IPS DF 4.7 (cell line): ENCODE data around the gene CCDC71L.
"Not testable (repeated sequence)": the region's sequence is repeated elsewhere in the genome, so short reads cannot be mapped to it uniquely, and the experiment has no call there.

Experiments used
- DNase-seq: peaks from one replicate; pipeline ENCODE4 v3.0.0-alpha.2; 2013; ENCODE audit warnings: low spot score; ENCODE audit errors: extremely low read depth

Gene CCDC71L

DNA sequence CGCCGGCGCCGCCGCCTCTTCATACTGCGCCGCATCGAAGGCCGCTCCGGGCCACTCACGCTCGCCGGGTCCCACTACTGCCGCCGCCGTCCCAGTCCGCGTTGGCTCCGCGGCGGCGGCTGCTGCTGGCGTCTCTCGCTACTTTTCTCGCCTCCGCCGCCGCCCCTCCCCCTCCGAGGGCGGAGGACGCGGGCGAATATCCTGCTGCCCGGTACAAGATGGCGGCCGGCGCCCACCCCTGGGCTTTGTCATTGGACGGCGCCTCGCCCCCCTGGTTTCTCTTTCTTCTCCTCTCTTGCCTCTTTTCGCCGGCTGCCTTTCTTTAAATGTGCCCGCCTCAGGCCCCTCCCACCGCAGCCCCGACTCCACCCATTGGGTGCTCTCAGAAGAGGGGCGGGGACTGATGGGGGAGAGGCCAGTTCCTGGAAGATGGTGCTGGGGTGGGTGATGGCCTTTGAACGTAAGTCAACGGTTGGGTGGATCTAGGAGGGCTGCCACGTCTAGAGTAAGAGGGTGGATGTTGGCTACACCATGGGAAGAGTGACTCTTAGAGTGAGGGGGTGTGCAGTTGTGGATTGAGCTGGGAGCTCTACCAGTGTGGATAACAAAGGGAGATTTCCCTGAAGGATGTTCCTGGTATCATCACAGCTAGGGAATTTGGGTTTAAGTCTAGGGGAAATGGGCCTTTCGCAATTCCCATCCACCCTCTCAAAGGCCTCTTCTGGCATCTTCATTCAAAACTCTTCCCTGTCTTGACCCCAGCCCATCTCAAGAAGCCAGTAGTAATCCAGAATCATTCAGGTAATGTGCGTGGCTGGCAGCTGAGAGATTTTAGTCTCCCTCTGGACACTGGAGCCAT, at the start of gene CCDC71L:
CCDC71L (minus strand) TSS at position 297 of the 859 bp plus-strand sequence; CDS start at position 35, 262 bp downstream.
- DNase-seq: peak; percentile 19

DNA sequence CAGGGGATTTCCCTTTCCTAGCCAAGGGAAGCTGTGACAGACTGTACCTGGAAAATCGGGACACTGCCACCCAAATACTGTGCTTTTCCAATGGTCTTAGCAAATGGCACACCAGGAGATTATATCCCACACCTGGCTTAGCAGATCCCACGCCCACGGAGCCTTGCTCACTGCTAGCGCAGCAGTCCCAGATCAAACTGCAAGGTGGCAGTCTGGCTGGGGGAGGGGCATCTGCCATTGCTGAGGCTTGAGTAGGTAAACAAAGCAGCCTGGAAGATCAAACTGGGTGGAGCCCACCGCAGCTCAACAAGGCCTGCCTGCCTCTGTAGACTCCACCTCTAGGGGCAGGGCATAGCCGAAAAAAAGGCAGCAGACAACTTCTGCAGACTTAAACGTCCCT, 48.6 kb upstream of the CCDC71L start:
- DNase-seq: not testable (repeated sequence)

GRCh38 chr7:106704000-106704840, 43.3 kb upstream of the CCDC71L start:
- DNase-seq: no peak

DNA sequence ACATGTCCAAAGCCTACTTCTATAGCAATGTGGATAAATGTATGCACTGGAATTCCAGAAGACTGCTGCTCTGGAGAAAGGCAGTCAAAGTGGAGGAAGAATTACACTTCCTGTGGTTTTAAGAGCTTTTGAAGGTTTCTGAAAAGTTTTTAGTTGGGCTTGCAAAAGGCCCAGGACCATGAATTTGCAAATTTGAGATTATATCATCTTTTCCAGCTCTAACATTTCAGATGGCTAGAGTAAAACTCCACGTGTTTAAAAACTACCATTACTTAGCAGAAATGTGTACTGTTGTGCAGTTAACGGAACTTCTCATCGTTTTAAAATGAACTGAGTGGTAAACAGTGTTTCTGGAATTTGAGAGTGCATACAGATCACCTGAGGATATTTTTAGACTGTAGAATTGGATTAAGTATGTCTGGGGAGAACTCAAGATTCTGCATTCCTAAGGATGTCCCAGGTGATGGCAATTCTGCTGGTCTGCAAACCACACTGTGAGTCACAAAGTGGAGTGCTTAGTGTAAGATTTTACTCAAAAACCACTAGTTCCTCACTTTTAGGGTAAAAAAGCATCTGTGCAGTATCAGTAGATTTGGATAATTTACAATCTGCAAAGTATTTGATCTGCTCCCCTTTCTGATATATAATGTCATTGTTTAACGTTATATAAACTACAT, 32.9 kb upstream of the CCDC71L start:
- DNase-seq: no peak

- no peak for DNase-seq
These were observed 31.6 kb upstream of the CCDC71L start for GRCh38 chr7:106692450-106693051.

DNA sequence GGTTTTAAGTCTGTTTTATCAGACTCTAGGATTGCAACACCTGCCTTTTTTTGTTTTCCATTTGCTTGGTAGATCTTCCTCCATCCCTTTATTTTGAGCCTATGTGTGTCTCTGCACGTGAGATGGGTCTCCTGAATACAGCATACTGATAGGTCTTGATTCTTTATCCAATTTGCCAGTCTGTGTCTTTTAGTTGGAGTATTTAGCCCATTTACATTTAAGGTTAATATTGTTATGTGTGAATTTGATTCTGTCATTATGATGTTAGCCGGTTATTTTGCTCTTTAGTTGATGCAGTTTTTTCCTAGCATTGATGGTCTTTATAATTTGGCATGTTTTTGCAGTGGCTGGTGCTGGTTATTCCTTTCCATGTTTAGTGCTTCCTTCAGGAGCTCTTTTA, 27.2 kb upstream of the CCDC71L start:
- not testable (repeated sequence) for DNase-seq

- DNase-seq: no peak
These were observed 23.0 kb upstream of the CCDC71L start for GRCh38 chr7:106683941-106684340.

DNA sequence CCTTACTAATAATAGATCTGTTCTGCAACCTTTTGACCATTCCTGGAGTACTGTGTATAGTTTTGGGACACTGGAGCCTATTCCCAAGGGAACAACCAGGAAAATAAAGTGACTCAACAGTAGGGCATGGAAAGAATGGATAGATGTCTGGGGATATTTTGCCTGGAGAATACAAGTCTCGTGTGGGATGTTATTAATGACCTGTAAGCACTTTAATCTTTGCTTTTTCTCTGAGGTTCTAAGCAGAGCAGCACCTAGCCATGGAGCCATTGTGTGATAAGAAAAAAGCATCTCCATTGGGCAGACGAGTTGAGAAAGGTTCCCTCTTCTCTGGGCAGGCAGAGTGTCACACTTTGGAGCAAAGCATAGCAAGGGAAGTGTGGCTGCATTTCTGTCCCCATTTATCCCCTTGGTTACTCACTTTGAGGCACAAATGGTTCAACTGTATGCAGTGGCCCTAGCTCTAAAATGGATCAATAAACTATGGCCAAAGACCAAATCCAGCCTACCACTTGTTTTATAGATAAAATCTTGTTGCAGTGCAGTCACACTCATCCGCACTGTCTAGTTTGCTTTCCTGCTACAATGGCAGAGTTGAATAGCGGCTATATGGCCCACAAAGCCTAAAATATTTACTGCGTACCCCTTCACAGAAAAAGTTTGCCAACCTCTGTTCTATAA, 21.0 kb upstream of the CCDC71L start:
- no peak for DNase-seq

DNA sequence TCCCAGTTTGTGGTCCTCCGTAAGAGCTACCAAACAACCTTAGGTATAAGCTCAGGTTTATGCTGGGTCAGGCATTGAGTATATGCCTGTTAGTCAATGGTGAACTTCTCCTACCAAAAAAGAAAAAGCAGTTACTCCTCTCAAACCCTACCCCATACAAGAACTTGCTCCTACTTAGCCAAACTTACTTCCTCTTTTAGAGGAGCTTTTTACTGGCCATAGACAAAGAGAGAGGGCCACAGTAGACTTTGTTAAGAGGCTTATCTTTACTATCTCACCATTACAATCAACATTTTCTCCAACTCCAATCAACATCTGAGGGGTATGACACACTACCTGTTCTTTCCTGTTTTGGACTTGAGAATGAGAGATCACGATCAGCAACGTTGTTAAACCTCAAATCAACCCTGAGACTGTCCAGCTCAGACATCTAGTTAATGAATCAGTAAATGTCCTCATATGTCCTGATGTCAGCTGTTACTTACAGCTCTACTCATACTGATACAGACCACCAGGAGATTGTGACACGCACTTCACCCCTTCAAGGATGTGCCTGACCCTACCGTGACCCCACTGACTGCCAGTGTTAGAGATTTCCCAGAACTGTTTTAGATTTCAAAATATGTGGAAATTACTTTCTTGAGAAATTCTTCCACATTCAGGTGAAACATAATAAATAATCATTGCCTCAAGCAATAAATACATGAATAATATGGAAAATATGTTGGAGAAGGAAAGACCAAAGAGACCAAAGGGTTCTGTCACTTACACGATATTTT, 18.4 kb upstream of the CCDC71L start:
- DNase-seq: no peak

DNA sequence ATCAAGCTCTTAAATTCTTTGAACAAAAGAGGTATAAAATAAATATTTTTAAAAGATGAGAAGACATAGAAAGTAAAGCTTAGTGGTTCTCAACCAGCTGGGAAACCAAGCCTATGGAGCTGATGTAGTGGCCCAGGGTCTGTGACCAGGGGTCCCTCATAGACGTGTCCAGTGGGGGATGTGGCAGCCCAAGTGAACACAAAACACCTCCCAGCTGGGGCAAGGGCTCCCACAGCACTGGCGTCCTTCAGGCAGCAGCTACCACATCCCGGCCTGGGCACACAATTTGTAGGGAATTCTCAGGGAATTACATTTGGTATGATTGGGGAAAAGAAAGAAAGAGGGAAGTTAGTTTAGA, 17.8 kb upstream of the CCDC71L start:
- no peak for DNase-seq

- DNase-seq: not testable (repeated sequence)
These were observed 15.5 kb upstream of the CCDC71L start for GRCh38 chr7:106676506-106676905.

GRCh38 chr7:106673688-106674087, 12.7 kb upstream of the CCDC71L start:
- DNase-seq: not testable (repeated sequence)

GRCh38 chr7:106671930-106672329, 11.0 kb upstream of the CCDC71L start:
- DNase-seq: not testable (repeated sequence)

GRCh38 chr7:106671160-106671559, 10.2 kb upstream of the CCDC71L start:
- DNase-seq: no peak

GRCh38 chr7:106668861-106669524, 8.0 kb upstream of the CCDC71L start:
- no peak for DNase-seq

DNA sequence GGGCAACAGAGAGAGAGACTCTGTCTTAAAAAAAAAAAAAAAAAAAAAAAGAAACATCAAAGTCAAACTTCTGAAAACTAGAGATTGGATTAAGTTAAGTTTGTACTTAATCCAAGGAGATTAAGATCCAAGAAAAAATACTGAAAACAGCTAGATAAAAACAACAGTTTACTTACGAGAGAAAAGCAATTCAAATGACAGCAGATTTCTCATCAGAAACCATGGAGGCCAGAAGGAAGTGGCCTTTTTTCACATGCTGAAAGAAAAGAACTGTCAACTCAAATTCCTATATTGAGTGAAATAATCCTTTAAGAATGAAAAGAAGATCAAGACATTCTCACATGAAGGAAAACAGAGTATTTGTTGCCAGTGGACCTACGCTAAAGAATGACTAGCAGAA, 5.4 kb upstream of the CCDC71L start:
- no peak for DNase-seq

DNA sequence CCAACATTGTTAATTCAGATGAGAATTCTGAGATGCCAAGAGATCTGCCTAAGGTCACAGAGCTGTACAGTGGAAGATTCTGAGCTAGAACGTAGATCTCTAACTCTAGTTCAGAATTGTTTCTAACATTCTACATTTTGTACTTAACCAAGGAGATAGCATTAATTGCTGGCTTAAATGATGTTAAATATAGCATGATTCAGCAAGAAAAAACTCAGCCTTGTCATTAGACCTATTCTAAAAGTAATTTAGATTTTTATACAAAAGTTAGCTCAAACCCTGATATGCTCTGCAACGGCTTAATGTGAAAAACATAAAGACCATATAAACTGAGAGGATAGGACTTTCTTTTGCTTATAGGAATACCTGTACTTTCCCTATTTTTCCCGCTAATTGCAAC, 3.4 kb upstream of the CCDC71L start:
- DNase-seq: no peak

- peak; percentile 38 for DNase-seq
These were observed 746 bp downstream of the CCDC71L start for GRCh38 chr7:106659963-106660861.
